Mucosa of gallbladder (tissue), 1 donor: Measurements from ENCODE around the gene HMX1. TPM values are rescaled to one million over a fixed set of nuclear protein-coding genes. Genes with fewer than 3 reads are reported as not detected.

ENCODE experiments used
- DNase-seq: peaks from one replicate; pipeline ENCODE4 v3.0.0-alpha.2; 2020; ENCODE audit warnings: low spot score
- total RNA-seq: library from RNA; stranded (reverse); gene quantifications from one replicate; pipeline ENCODE4 v1.2.1, GENCODE V29; 2021
- donor health status: DM: no; HTN: no; CAD: no.

HMX1 gene
- total RNA-seq, 1 donor from 2014 or later: not detected

DNA sequence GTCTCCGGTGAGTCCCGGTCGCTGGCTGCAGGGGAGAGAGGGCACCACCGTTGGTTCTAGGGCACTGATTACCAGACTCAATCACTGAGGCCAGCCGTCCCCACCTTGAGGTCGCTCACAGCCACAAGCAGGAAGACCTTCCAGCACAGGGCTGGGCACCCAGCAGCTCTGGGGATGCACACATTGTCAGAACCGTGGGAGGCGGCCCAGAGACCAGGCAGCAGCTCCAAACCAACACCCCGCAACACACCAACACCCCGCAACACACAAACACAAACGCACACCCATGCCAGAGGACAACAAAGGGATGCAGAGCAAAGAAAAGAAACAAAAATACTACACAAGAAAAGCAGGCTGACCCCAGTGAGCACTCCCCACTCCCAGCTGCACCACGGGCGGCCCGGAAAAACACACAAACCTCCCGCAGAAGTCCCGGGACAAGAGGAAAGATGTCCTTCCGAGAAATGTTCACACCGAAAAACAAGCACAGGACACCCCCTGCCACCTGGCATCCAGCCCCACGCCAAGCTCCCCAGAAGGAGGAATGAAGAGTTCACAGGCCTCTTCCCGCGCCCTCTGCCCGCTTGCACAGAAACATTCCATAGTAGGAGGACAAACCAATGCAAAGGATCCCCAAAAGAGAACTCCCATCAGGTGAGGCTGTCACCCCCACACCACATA lies 3.2 kb downstream of the HMX1 start:
- no peak for DNase-seq

GRCh38 chr4:8867624-8868320 lies 3.9 kb downstream of the HMX1 start:
- DNase-seq: no peak

DNA sequence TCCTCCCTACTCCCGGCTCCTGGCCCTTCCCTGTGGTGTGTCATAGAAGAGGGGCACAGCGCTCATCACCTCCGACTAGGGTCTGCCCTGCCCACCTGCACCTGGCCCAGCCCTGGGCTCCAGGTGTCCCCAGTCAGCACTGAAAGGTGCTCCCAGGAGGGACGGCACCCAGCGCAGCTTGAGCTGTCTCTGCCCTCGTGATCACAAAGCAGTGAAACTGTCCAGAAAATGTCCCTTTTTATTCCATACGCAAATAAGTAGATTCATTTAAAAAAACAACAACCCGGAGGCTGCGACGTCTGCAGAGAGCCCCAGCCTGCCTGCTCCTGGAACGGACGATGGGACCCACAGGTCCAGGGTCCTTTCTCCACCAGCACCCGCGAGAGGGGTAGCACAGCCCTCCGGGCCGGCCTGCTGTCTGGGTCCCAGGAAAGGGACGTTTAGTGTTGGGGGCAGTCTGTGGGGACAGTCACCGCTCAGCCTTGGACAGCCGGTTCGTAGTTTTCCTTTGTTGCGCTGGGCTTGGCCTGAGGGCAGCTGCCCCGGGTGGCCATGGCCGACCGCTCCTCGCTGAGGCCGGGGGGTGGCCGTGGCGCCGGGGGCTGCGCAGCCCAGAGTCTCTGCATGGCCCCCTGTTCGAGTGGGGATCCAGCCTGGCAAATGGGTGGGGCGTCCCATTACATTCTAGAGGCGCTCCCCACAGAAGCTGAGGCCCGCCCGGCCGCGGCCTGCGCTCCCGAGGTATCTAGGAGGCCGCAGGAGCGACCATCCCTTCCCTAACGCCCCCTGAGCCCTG lies 4.6 kb downstream of the HMX1 start:
- no peak for DNase-seq

GRCh38 chr4:8866421-8866820 lies 5.2 kb downstream of the HMX1 start:
- DNase-seq: no peak

- no peak for DNase-seq
Measured at GRCh38 chr4:8865681-8866310, 5.8 kb downstream of the HMX1 start.

- no peak for DNase-seq
Measured at GRCh38 chr4:8864912-8865680, 6.5 kb downstream of the HMX1 start.

- no peak for DNase-seq
Measured at GRCh38 chr4:8863686-8864682, 7.7 kb downstream of the HMX1 start.

DNA sequence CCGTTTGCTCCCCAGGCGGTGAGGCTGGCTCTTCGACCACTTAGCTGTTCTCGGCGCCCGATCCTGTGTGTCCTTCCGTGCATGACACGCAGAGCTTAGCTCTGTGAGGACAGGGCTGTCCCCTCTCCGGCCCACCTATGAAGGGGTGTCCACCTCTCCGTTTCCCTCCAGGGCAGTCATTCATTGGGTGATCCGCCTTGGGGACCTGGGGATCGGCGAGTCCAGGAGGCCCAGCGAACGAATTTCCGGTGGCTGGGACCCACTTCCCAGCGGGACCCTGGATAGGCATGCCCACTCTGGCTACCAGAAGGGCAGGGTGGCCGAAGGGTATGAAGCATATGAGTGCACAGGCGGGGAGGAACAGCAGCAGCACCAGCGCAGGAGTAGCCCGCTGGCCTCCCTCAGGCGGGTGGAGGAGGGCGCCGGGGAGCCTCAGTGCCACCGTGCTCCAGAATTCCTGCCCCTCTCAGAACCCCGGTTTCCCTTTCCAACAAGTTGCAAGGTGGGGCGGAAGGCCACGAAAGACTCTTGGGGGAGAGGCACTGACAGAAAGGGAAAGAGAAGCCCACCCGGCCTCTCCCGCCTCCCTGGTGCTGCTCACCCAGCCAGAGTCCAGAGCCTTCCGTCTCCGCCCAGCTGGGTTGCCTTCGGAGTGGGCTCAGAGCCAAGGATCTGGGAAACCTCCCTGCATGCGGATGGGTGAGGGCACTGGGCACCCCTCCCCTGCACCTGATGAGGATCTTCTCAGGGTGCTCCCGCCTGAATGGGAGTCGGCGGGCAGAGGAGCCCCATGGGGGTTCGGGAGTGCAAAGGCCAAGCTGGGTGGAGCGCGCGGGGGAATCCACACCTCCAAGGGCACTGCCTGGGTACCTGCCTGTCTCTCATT lies 8.6 kb downstream of the HMX1 start:
- DNase-seq: no peak

- DNase-seq: no peak
Measured at GRCh38 chr4:8862334-8862733, 9.3 kb downstream of the HMX1 start.

GRCh38 chr4:8861576-8862295 lies 9.9 kb downstream of the HMX1 start:
- DNase-seq: no peak

DNA sequence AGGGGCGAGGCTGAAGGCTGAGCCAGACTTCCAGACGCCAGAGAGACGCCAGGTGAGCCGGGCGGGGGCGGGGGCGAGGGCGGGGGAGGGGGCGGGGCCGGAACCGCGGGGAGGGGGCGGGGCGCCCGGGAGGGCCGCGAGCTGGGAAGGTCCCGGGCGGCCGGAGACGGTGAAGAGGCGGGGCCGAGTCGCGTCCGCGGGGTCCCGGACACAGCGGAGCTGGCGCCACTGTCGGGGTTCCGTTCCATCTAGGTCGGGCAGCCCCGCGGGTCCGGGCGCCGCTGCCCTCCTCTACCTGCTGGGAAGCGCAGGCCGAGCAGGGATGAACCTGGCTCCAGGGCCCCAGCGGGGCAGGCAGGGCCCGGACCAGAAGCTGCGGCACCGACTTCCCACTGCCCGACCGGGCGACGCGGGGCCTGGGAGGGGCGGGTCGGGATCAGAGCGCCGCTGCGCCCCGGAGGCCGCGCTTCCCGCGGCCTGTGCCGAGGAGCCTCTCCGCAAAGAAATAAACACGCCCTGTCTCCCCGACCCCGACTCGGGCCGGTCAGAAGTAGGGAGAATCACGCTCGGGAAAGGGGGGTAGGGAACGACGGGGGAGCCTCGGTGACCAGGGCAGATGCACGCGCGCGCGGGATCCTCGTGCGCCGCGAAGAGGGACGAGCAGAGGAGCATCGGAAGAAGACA lies 10.6 kb downstream of the HMX1 start:
- no peak for DNase-seq

- no peak for DNase-seq
Measured at GRCh38 chr4:8860096-8860891, 11.3 kb downstream of the HMX1 start.

DNA sequence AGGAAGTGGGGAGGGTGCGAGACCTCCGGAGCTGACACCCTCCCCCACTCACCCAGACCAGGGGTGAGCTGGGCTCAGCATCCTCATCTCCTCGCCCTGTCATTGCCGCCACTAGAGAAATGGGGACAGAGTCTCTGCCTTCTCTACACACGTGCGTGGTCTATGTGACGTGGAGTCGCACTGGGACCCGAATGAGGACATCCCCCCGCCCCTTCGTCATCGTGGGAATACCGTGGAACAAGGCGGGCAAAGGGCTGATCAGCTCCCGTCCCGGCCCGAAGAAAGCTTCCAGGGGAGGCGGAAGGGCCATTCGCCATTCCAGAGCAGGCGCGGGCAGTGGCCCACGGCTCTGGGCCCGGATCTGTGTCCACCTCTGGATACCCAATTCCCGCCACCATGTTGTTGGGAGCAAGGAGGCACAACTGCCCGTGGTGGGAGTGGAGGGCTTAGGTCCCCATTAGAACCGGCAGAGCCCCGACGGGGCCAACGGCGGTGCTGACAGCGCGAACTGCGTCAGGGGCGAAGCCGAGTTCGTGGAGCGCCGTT lies 12.0 kb downstream of the HMX1 start:
- no peak for DNase-seq

DNA sequence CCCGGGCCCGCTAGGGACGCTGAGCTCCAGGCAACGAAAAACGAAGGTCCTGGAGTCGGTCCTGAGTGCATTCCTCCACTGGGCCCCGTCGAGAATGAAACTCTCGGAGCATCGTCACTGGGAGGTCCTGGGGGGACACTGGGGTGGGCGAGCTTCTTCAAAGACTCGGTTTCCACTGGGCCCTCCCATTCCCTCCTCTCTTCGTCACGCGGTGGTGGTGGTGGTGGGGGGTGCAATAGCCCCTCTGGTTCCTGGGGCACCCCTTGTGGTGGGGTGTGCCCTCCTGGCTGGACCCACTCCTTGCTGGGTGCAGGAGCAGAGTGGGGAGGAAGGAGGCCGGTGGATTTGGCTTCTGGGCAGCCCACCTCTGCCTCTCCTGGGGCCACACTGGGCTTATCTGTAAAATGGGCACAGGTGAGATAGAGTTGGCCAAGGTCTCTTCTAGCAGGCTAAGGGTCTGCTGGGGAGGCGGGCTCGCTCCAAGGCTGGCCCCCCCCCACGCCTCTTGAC lies 12.9 kb downstream of the HMX1 start:
- no peak for DNase-seq

DNA sequence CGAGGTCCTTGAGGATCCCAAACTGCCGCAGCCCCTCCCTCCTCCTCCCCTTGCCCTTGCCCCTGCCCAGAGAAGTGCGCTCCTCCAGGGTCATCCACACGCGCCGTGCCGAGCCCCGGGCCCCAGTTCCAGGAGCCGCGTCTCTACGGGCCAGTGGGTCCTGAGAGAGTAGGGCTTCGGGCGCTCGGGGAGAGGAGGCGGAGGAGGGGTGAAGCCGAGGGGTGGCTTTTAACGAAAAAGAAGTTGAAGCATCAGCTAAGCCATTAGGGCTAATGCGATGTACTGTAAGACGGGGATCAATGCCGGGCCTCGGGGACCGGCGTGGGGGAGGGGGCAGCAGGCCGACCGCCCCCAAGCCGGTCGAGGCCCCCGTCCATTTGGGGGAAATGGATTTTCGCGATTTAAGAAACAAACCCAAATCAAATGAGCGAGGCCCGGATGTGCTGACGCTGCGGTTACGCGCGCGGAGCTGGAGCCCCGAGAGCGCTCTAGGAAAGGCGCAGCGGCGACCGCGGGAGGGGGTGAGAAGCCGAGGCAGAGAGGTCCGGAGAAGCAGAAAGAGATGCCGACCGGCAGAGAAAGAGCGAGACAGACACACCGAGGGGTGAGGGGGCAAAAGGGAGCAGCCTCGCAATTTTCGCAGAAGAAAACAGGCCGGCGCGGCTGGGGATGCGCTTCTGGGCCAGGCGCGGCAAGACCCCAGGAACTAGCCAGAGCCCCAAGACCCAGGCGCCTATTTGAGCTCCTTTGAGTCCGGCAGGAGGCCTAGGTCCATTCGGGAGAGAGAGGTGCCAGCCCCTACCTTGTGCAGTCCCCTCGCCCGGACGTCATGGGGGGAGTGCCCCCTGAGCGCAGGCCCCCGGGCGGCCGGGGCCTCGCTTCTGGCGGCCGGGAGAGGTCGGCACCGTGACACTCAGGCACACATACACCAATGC lies 13.6 kb downstream of the HMX1 start:
- DNase-seq: no peak
